HFF-Myc (cell line): ENCODE data around the gene ELMO1.

ENCODE experiments used
- DNase-seq: peaks from one replicate; pipeline ENCODE4 v3.0.0-alpha.2; 2011; ENCODE audit warnings: low read depth; ENCODE audit errors: extremely low read depth
- H3K4me3 ChIP-seq: replicated peaks from 2 replicates; pipeline ENCODE4 v1.5.1; 2011; ENCODE audit warnings: low read depth, mild to moderate bottlenecking, control low read depth, low read length
- CTCF ChIP-seq: IDR thresholded peaks from 2 replicates; pipeline ENCODE4 v1.5.1; 2012; ENCODE audit warnings: mild to moderate bottlenecking, low read depth, low read length, control low read depth; ENCODE audit errors: missing control alignments

ELMO1 gene

GRCh38 chr7:37371755-37372154 lies 76.9 kb downstream of the ELMO1 start:
- DNase-seq, result no peak
- H3K4me3 ChIP-seq, result no peak overlapping the region
- TF ChIP-seq CTCF, result no peak

GRCh38 chr7:37369906-37370305 lies 78.8 kb downstream of the ELMO1 start:
- TF ChIP-seq CTCF, result no peak
- no peak for DNase-seq
- no peak overlapping the region for H3K4me3 ChIP-seq

GRCh38 chr7:37368540-37368939 lies 80.1 kb downstream of the ELMO1 start:
- DNase-seq, result no peak
- TF ChIP-seq CTCF, result no peak
- H3K4me3 ChIP-seq, result no peak overlapping the region

GRCh38 chr7:37367010-37367409 lies 81.7 kb downstream of the ELMO1 start:
- H3K4me3 ChIP-seq, result no peak overlapping the region
- DNase-seq, result no peak
- no peak for TF ChIP-seq CTCF

DNA sequence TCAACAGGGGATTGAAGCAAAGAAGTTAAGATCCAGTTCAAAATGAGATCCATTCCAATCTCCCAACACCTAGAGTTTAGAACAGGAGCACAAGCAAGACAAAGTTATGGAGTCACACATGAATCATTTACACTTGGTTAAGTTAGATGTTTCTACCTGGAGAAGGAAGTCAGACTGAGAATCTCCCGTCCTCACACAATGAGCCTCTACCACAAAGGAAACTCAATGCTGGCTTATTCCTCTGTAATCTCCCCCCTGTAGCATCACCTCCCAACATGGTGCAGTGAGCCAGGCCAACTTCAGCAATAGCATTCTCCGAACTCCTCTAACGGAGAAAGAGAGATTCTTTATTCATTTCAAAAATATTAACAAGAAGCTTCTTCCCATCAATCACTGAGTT lies 82.2 kb downstream of the ELMO1 start:
- TF ChIP-seq CTCF, result no peak
- DNase-seq, result no peak
- H3K4me3 ChIP-seq, result no peak overlapping the region

DNA sequence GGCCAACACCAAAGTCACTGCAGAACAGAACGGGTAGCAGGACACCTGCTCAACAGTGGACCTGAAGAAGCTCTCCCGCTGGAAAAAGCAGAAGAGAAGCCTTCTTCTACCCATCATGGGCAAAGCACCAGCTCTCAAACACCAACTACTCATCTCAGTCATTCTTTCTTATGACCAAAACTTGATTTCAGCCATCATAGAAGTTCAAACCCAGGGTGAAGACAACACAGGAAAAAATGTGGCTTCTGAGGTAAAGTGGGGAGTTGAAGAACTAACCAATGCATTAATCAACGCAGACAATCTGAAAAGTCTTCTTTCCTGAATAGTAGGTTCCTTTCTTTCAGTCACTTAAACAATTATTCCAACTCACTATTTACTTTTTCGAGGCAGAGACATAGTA lies 83.3 kb downstream of the ELMO1 start:
- DNase-seq, result no peak
- H3K4me3 ChIP-seq, result no peak overlapping the region
- TF ChIP-seq CTCF, result no peak

- no peak for TF ChIP-seq CTCF
Measured at GRCh38 chr7:37364856-37365255, 83.8 kb downstream of the ELMO1 start.

More at GRCh38 chr7:37364856-37365255, 83.8 kb downstream of the ELMO1 start:
- no peak for DNase-seq
- H3K4me3 ChIP-seq, result no peak overlapping the region
